Left ventricle myocardium superior (tissue), 1 donor: ENCODE measurements around the gene VSIG2. TPM values are rescaled to one million over a fixed set of nuclear protein-coding genes. Genes with fewer than 3 reads are reported as not detected.
"Not testable (repeated sequence)": the region's sequence is repeated elsewhere in the genome, so short reads cannot be mapped to it uniquely, and the experiment has no call there.

ENCODE experiments used
- ATAC-seq: fragments of 200-7000 bp; cut with Tn5 transposase; one replicate; pipeline ENCODE4 v1.9.1; 2020; ENCODE audit warnings: mild to moderate bottlenecking, moderate library complexity
- DNase-seq: peaks from one replicate; pipeline ENCODE4 v3.0.0-alpha.2; 2020
- intact Hi-C: fragments of 100-400 bp; cut with micrococcal nuclease; formaldehyde crosslinking; loops from one replicate; pipeline ENCODE4 v1.11.0; 2022
- long read RNA-seq: library from polyadenylated mRNA; unstranded; transcript quantifications from one replicate; pipeline ENCODE4 v2.0.0, GENCODE V29; 2021
- total RNA-seq: library from RNA; stranded (reverse); fragmentation: NEBNext Ultra II Directional; extraction: Animal tissue kit (Norgen Biotek cat#: 25700); gene quantifications from one replicate; pipeline ENCODE4 v1.2.1, GENCODE V29; 2021
- donor health status: DM: no; HTN: yes; CAD: no; lungs with severe emphysema.

VSIG2 gene, protein sequence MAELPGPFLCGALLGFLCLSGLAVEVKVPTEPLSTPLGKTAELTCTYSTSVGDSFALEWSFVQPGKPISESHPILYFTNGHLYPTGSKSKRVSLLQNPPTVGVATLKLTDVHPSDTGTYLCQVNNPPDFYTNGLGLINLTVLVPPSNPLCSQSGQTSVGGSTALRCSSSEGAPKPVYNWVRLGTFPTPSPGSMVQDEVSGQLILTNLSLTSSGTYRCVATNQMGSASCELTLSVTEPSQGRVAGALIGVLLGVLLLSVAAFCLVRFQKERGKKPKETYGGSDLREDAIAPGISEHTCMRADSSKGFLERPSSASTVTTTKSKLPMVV
- 1.1 TPM for total RNA-seq
- long read RNA-seq: 0 reads

DNA sequence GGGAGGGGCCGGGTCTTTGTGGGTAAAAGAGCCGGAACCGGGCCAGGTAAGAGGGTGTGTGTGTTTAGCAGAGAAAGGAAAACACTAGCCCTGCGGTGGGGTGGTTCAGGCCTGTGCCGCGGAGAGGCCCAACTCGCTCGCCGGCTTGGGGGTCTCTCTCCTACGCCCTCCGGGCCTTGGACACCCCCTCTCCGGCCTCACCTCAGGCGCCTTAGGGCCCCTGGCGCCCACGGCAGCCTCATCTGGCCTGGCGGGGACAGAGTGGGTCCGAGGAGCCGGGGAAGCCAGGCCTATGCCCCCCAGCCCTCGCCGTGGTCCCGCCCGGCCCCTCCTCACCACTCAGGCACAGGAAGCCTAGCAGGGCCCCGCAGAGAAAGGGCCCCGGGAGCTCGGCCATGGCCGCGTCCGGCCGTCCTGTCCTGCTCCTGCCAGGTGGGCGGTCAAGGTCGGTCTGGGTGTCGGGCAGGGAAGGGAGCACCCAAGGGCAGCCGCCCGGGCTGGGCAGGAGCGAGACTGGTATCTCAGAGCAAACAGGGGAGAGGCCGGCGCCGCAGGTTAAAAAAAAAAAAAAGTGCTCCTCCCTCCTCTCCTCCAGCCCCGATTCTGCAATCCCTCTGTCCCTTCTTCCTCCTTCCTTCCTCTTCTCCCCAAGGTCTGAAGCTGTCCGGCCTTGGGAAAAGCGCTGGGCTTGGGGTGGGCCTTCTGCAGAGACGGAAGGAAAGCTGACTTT is at the start of gene VSIG2:
VSIG2 (minus strand) TSS at position 515 of the 730 bp plus-strand sequence; CDS start at position 397, 118 bp downstream.
- ATAC-seq: no peak
- no peak for DNase-seq
- intact Hi-C loops: no loop called here

DNA sequence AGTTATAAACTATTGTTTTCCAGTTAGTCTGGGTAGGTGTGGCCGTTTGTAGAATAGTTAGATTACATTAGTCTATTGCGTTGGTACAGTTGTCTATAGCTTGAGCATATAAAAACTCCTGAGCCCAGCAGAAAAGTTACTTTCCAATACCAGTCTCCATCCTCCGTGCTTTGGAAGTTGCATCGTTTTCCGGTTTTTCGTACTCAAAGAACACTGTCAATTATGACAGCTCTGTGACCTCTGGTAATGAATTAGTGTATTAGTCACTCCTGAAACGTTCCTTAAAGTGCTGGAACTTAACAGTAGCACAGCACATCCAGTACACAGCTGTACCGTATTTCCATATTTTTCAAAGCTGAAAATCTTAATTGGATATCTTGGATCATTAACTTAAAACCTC is 49.0 kb upstream of the VSIG2 start:
- intact Hi-C loops: no loop called here
- ATAC-seq: peak; percentile 5
- no peak for DNase-seq

DNA sequence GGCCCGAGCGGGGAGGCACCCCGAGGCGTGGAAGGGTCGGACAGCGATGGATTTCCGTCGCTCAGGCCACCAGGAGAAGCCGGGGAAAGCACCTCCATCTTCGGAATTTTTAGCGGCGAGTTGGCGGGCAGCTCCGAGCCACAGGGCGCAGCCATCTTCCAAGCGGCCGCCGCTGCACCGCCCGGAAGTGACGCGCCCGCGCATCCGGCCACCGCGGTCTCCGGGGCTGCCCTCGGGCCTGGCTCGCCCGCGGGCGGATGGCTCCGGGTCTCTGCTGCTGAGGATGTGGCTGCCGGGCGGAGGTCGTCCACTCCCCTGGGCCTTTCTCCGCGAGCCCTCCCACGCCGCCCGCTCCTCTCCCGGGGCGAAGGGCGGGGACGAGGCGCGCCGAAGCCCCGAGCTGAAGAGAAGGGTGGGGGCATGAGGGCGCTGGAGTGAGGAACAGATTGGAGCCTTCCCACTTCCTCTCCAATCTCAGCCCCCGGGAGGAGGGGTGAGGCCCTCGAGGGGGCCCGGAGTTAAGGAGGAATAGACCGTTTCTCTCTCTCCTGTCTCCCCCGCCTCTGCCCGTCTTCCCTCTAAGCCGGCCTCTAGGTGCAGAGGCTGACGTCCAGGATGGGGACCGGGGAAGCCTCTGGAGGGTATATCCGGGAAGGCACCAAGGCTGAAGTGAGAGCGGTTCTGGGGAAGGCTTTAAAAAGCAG is 48.3 kb upstream of the VSIG2 start, which contains the start of gene MSANTD2:
MSANTD2 (minus strand) TSS at position 181 of the 704 bp plus-strand sequence; CDS start at position 155, 26 bp downstream.
- peak; percentile 98 for ATAC-seq
- intact Hi-C loops: no loop called here
- peak; percentile 91 for DNase-seq

DNA sequence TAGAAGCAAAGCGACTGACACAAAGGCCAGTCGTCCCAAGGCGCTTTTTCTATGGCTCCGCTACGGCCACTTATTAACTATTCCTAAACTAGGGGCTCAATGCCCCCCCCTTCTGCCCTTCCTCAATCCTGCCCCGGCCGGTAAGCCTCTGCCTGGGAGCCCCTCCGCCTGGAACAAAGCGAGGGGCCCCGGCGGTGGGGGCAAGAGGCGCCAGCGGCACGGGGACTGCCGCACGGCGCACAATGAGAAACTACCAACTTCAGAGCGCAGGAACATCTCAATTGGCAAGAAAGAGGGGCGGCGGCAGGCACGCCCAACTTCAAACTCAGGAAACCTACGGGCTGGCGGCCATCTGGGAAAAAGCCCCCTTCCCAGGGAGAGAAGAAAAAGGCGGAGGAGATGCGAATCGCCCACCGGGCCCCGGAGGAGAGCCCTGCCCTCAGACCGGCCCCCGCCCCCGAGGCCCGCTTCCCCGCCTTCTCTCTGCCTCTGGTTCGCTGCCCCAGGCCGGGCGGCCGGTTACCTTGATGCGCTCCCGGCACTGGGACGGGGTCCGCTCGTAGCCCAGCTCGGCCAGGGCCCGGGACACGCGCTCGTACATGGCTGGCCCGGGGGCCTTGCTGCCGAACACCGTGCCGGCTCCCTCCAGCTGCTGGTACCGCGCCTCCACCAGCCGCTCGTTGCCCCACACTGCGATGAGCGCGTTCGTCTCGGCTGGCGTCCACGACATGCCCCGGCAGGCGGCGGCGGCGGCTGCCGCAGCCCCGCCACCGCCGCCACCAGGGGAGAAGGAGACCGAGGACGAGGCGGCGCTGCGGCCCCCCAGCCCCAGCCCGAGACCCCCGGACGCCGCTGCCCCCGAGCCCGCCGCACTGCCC is 47.5 kb upstream of the VSIG2 start:
- peak; percentile 49 for DNase-seq
- intact Hi-C loops: loop anchor here (10.0 kb wide), 1 partner anchor 135 kb away; no protein-coding TSS in a partner anchor
- ATAC-seq: peak; percentile 33

DNA sequence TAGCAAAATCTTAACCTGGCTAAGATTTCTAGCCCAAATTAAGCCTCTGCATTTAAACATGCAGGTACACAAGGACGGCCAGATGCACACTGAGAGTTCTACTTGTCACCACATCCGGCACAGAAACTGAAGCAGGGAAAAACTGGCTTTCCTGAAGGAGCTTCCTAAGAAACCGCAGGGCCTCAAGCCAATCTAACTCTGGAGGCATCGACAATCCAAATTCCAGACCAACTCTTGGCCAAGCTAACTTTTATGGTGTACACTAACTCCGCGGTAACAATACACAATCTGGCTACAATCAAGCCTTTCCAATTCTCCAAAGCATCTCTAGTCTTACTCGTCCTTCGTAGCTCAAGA is 46.9 kb upstream of the VSIG2 start:
- no peak for DNase-seq
- ATAC-seq: no peak
- intact Hi-C loops: loop anchor here (10.0 kb wide), 1 partner anchor 134 kb away; no protein-coding TSS in a partner anchor

DNA sequence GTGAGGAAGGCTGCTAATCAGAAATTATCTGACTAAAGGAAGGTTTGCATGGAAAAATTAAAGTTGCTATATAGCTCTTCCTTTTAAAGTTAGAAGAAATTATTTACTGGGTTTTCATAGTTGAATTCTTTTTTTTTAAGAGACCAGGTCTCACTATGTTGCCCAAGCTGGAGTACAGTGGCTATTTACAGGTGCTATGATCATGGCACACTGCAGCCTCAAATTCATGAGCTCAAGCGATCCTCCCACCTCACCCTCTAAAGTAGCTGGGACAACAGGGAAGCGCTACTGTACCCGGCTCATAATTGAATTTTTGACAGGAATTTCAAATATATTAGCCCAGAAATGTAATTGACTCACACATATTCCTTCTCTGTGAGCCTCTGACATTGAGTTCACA is 44.3 kb upstream of the VSIG2 start:
- DNase-seq (no peak), ATAC-seq (no peak)
- intact Hi-C loops: loop anchor here (10.0 kb wide), 1 partner anchor 132 kb away; no protein-coding TSS in a partner anchor

DNA sequence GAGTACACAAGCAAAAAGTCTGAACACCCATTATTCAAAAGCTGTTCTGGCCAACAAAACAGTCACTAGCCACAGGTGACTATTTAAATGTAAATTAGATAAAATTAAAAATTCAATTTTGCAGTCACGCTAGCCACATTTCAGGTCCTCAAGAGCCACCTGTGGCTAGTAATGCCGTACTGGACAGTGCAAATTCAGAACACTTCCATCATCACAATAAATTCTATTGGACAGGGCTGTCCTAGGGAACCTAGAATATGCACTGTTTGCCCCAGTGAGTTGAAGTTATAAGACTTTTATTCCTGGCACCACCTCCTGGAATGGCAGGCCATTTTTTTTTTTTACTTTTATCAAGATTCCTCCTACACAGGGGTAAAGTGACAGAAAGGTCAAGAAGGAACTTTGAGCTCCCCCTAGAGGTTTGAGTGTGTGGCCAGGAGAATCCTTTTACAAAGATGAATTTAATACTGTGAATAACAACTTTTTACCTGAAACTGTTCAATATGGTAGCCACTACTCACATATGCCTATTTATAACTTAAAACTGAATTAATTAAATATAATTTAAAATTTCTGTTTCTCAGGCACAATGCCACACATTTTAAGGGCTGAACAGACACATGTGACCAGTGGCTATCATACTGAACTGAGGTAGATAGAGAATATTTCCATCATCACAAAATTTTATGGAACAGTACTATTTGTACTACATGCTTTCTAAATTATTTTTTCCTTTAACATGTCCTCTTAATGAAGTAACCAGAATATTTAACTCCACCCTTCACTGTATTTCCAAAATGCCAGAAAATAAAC is 41.6 kb upstream of the VSIG2 start:
- no peak for DNase-seq
- ATAC-seq: peak; percentile 51
- intact Hi-C loops: loop anchor here (10.0 kb wide), 1 partner anchor 129 kb away; no protein-coding TSS in a partner anchor

DNA sequence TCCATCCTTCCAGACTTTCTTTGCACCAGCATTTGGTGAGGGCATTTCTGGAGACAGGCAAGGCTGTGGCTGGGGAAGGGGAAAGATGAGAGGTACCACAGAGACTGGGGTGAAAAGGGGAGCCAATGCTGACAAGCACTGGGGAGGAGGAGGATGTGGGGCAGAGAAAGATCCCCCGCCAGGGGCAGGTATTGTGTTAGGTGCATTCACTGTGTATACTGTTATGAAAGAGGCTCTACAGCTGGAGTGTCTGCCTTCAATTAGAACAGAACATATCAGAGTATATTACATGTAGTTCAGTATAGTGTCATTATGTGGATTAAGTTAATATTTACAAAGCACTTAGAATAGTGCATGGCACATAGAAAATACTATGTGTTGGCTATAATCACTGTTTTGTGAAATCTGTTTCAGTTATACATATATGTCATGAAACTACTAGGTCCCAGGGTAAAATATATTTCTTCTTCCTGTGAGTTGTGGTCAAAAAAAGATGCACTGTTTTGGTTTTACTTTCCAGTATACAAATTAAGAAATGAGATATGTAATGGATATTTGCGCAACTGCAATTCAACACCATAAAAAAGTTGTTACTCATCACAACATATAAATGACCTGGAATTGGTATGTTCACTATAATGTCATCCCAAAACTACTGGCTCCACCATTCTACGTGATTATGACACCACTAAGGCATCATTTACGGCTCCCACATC is 39.7 kb upstream of the VSIG2 start:
- ATAC-seq (no peak), DNase-seq (no peak)
- intact Hi-C loops: loop anchor here (10.0 kb wide), 1 partner anchor 127 kb away; no protein-coding TSS in a partner anchor

DNA sequence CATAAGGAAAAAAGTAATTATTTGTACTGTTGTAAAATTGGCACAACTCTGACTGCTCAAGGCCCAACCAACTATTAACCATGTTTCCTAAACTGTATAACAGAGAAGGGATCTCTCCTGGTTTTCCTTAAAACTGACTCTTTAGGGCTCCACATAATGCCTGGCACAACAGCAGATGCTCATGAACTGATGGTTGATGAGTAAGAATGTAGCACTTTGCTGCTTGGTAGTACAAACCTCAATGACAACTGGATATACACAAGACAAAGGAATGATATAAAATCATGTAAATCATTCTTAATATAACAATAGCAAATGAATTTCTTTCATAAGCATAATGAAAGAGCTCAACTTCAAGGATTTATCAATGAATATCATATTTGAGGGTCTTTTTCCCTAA is 36.5 kb upstream of the VSIG2 start:
- intact Hi-C loops: no loop called here
- DNase-seq (no peak), ATAC-seq (no peak)

DNA sequence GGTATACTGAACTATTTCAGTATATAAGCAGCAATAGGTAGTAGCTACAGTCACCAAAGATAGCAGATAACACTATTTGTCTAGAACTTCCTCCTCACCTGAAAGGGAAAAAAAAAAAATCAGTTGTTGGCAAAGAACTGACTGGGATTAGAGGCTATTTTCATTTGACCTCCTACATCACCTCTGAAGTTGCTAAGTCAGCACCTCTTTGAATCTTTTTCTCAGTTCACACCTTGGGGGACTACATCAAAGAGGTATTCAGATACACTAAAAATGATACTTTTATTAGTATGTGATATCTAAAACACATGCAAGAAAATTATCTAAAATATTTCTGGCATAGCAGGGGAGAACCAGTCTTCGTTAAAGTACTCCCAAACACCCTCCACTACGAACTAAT is 32.0 kb upstream of the VSIG2 start:
- ATAC-seq: no peak
- no peak for DNase-seq
- intact Hi-C loops: no loop called here

DNA sequence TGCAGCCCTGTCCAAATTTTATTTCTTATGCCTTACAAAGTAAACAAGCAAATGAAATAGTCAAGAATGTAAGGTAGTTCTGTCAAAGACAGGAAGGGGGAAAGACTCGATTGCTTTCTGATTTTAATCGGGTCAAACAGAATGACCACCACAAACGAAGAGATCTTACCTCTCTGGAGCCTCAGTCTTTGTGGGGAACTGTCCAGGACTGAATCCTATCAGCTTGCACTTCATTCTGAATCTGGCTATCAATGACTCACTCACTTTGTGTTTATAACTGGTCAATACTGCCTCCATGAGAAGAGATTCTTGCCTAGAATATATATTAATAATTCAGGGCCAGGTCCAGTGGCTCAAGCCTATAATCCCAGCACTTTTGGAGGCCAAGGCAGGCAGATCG is 30.9 kb upstream of the VSIG2 start:
- intact Hi-C loops: no loop called here
- ATAC-seq (no peak), DNase-seq (no peak)

DNA sequence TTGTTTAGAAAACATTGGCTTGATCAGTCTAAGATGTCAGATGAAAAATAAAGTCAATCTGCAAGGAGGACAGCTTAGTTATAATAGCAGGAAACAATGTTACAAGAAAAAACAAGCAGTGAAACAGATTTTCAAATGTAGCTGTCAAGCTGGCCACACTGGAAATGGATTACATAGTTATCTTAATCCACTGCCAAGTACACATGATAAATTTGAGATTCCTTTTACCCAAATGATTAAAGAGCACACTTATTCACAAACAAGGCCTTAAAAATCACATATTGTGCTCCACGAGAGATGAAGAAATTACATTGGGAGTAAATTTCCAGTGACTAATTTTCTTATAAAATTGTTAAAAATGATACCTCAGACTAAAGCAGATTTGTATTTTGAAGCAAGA is 27.5 kb upstream of the VSIG2 start:
- DNase-seq: no peak
- no peak for ATAC-seq
- intact Hi-C loops: no loop called here

DNA sequence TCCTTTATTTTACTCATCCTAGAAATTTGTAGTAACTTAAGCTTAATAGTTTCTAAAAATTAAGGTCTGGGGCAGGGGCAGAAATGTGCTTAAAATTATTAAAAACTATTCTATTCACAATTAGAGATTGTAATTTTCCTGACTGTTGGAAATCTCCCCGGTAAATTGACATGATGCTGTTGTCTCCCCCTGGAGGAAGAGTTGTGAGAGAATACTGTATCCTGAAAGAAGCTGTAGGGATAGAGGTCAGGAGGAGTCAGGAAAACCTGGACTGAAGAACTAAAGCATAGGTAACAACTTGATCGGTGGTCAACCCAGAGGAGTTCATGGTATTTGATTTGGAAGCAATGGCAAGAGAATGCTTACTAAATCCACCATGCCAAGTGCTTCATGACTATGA is 26.2 kb upstream of the VSIG2 start:
- ATAC-seq (no peak), DNase-seq (no peak)
- intact Hi-C loops: no loop called here

DNA sequence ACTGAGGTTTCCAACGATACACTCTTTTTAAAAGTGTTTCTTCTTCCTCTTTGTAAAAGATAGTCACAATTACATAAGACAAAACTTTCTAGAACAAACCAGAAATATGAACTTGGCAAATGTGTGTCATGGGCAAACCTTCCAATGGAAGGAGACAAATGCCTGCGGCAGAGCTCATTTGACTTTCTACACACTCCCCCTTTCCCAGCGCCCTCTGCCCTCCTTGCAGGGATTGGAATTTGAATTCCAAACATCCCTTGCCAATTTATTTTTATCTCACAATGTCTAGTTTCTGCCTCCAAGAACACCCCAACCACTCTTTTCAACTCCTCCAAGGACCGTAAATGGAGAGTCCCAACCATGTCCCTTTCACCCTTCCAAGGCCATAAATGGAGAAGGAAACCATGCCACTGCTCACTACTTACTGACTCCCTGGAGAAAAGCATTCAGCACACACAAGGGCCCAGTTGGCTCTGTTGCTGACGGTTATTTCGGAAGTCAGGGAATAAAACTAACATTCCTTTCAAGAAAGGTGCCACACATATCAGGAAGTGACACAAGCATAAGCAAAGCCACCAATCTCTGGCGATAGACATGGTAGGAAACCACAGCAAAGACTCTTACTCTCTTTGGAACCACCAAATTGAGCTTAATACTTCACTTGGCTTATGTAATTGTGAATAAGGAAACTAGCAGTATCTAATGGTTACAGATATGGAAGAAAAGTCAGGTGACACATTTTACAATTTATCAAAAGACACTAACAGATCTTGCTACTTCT is 25.0 kb upstream of the VSIG2 start:
- ATAC-seq: no peak
- intact Hi-C loops: no loop called here
- no peak for DNase-seq

DNA sequence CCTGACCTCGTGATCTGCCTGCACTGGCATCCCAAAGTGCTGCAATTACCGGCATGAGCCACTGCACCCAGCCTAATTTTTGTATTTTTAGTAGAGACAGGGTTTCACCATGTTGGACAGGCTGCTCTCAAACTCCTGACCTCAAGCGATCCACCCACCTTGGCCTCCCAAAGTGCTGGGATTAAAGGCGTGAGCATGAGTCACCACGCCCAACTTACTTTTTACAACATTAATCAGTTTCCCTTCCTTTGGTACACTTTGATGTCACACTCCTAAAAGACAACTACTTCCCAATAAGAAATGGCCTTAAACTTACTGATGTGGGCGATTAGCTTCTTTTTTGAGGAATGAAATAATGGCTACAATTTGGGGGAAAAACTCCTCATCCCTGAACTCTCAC is 18.9 kb upstream of the VSIG2 start:
- intact Hi-C loops, ATAC-seq, DNase-seq: not testable (repeated sequence)
